K562 (cell line): ENCODE results near the gene RPTOR. TPM values are rescaled to one million over a fixed set of nuclear protein-coding genes. Genes with fewer than 3 reads are reported as not detected.

Source experiments
- ESRRB ChIP-seq: fragments of 250-450 bp; sonication (Bioruptor Pico); IDR thresholded peaks from 2 replicates; pipeline ENCODE4 v1.5.0; 2020; ENCODE audit warnings: mild to moderate bottlenecking, moderate library complexity, borderline replicate concordance
- GABPB1 ChIP-seq: sonication (generic); formaldehyde crosslinking; IDR thresholded peaks from 2 replicates; pipeline ENCODE4 v1.8.0; 2022; ENCODE audit warnings: mild to moderate bottlenecking, missing genetic modification reagents
- KAT7 ChIP-seq: sonication (generic); formaldehyde crosslinking; IDR thresholded peaks from 2 replicates; pipeline ENCODE4 v1.8.0; 2022; ENCODE audit warnings: missing genetic modification reagents, mild to moderate bottlenecking, borderline replicate concordance
- KLF13 ChIP-seq: fragments of 450-650 bp; IDR thresholded peaks from 2 replicates; pipeline ENCODE4 v1.6.1; 2016; ENCODE audit warnings: missing genetic modification characterization, low read depth, mild to moderate bottlenecking, missing compliant biosample characterization, moderate library complexity, borderline replicate concordance
- MAFF ChIP-seq: IDR thresholded peaks from 2 replicates; pipeline ENCODE4 v1.6.1; 2012; ENCODE audit warnings: low read length, improper control_type of control experiment
- NFE2 ChIP-seq: IDR thresholded peaks from 2 replicates; pipeline ENCODE4 v1.6.1; 2014; ENCODE audit warnings: antibody characterized with exemption, low read depth
- NFIX ChIP-seq: fragments of 250-450 bp; sonication (Bioruptor Pico); IDR thresholded peaks from 2 replicates; pipeline ENCODE4 v1.4.0; 2020; ENCODE audit warnings: low read depth, mild to moderate bottlenecking, moderate library complexity
- POU5F1 ChIP-seq: fragments of 150-350 bp; IDR thresholded peaks from 2 replicates; pipeline ENCODE4 v1.6.1; 2014; ENCODE audit warnings: borderline replicate concordance, low read length, low read depth, mild to moderate bottlenecking; ENCODE audit not compliant: partially characterized antibody
- SMAD1 ChIP-seq: fragments of 150-350 bp; IDR thresholded peaks from 2 replicates; pipeline ENCODE4 v1.6.1; 2014; ENCODE audit warnings: low read length, low read depth; ENCODE audit not compliant: partially characterized antibody
- SNRNP70 ChIP-seq: fragments of 200-400 bp; formaldehyde crosslinking; optimal IDR thresholded peaks from 2 replicates; pipeline ENCODE3; 2017; ENCODE audit warnings: low read depth, low read length
- TEAD1 ChIP-seq, 2 experiments: fragments of 450-650 bp in 1 of 2; sonication (generic) in 1 of 2; formaldehyde crosslinking; IDR thresholded peaks; 2 replicates each; pipeline versions ENCODE4 v1.4.0 to v1.8.0; 2020 to 2022; ENCODE audit warnings: mild to moderate bottlenecking in 2 of 2, missing genetic modification reagents in 1 of 2
- ZBTB12 ChIP-seq: fragments of 250-450 bp; sonication (Bioruptor Pico); IDR thresholded peaks from 2 replicates; pipeline ENCODE4 v1.4.0; 2020
- ZKSCAN3 ChIP-seq: fragments of 250-450 bp; sonication (Bioruptor Pico); IDR thresholded peaks from 2 replicates; pipeline ENCODE4 v1.4.0; 2020
- ZNF253 ChIP-seq: fragments of 250-450 bp; sonication (Bioruptor Pico); conservative IDR thresholded peaks from 2 replicates; pipeline ENCODE4 v1.6.1; 2021; ENCODE audit warnings: mild to moderate bottlenecking
- ZNF263 ChIP-seq: sonication (generic); formaldehyde crosslinking; IDR thresholded peaks from 2 replicates; pipeline ENCODE4 v1.8.0; 2022; ENCODE audit warnings: mild to moderate bottlenecking, missing genetic modification reagents, borderline replicate concordance
- ZNF274 ChIP-seq: IDR thresholded peaks from 2 replicates; pipeline ENCODE4 v1.6.1; 2011; ENCODE audit warnings: low read depth, mild to moderate bottlenecking, low read length, moderate library complexity, borderline replicate concordance
- ZNF41 ChIP-seq: fragments of 250-450 bp; sonication (Bioruptor Pico); conservative IDR thresholded peaks from 2 replicates; pipeline ENCODE4 v1.4.0; 2020; ENCODE audit warnings: mild to moderate bottlenecking
- ZNF431 ChIP-seq: sonication (generic); formaldehyde crosslinking; IDR thresholded peaks from 2 replicates; pipeline ENCODE4 v1.8.0; 2022; ENCODE audit warnings: mild to moderate bottlenecking, missing genetic modification reagents
- ZNF76 ChIP-seq: fragments of 250-450 bp; sonication (Bioruptor Pico); IDR thresholded peaks from 2 replicates; pipeline ENCODE4 v1.4.0; 2020; ENCODE audit warnings: mild to moderate bottlenecking, moderate library complexity, borderline replicate concordance
- polyA plus RNA-seq, 8 experiments: library from polyadenylated mRNA; depleted of rRNA in 4 of 8; stranded (reverse) in 5 of 8; unstranded in 3 of 8; fragments of >200 nt; fragmentation: Nextera tagmentation in 2 of 8; fragmentation: Illumina TruSeq in 1 of 8; extraction: Ambion mirVana in 2 of 8; extraction: Trizol in 1 of 8; gene quantifications; 2 replicates each; pipeline versions ENCODE4 v1.2.1 to v1.2.3, GENCODE V29; 2011 to 2014; ENCODE audit warnings: inconsistent platforms in 1 of 8, missing spikeins in 1 of 8
- total RNA-seq, 7 experiments: library from RNA; depleted of rRNA in 6 of 7; stranded (reverse); fragments of >200 nt in 6 of 7; fragmentation: Illumina TruSeq in 2 of 7; extraction: Trizol in 2 of 7; gene quantifications; 2 replicates each; pipeline versions ENCODE4 v1.2.1 to v1.2.3, GENCODE V29; 2011 to 2021; ENCODE audit warnings: low replicate concordance in 1 of 7
- TF ChIP-seq, protein P1 (sequence below): fragments of 450-650 bp; formaldehyde crosslinking; IDR thresholded peaks from 2 replicates; pipeline ENCODE4 v1.4.0; 2022; ENCODE audit warnings: missing genetic modification characterization
- TF ChIP-seq, protein P2 (sequence below), 2 experiments: fragments of 450-650 bp; IDR thresholded peaks; 2 replicates each; pipeline ENCODE4 v1.6.1; 2018; ENCODE audit warnings: mild to moderate bottlenecking in 2 of 2, low read depth in 1 of 2; ENCODE audit not compliant: partially characterized antibody in 2 of 2

Gene RPTOR
- total and polyA plus RNA-seq, 9 of the 15 experiments (the other 6 are each of a cell fraction or from before 2014, with no cell fraction given), result 0.24 to 54.1 (median 10.2) TPM

- TF ChIP-seq ZKSCAN3 (CRISPR knock-in tag) (no peak), GABPB1 (CRISPR knock-in tag) (peak; percentile 46; the same call in 1 of the 2 replicates), MAFF (no peak), ZNF431 (CRISPR knock-in tag) (no peak), KAT7 (CRISPR knock-in tag) (no peak), SNRNP70 (no peak), ZNF253 (CRISPR knock-in tag) (no peak), ZNF263 (CRISPR knock-in tag) (no peak; the same call in 1 of the 2 replicates), SMAD1 (no peak), ZBTB12 (CRISPR knock-in tag) (peak; percentile 19; the same call in 1 of the 2 replicates), ZNF76 (CRISPR knock-in tag) (no peak), ZNF41 (no peak), ESRRB (CRISPR knock-in tag) (no peak), POU5F1 (no peak), TEAD1 (CRISPR knock-in tag; IDR thresholded peaks at IDR 0.05) (peak in 1 of 2 experiments; percentile 89; a peak in 2 of 4 replicates), NFE2 (peak; percentile 30; the same call in 1 of the 2 replicates), NFIX (CRISPR knock-in tag) (no peak), KLF13 (tag) (no peak; the same call in 1 of the 2 replicates), ZNF274 (no peak)
- TF ChIP-seq, protein P1, sequence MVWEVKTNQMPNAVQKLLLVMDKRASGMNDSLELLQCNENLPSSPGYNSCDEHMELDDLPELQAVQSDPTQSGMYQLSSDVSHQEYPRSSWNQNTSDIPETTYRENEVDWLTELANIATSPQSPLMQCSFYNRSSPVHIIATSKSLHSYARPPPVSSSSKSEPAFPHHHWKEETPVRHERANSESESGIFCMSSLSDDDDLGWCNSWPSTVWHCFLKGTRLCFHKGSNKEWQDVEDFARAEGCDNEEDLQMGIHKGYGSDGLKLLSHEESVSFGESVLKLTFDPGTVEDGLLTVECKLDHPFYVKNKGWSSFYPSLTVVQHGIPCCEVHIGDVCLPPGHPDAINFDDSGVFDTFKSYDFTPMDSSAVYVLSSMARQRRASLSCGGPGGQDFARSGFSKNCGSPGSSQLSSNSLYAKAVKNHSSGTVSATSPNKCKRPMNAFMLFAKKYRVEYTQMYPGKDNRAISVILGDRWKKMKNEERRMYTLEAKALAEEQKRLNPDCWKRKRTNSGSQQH (CRISPR knock-in tag), result no peak
- TF ChIP-seq, protein P2, sequence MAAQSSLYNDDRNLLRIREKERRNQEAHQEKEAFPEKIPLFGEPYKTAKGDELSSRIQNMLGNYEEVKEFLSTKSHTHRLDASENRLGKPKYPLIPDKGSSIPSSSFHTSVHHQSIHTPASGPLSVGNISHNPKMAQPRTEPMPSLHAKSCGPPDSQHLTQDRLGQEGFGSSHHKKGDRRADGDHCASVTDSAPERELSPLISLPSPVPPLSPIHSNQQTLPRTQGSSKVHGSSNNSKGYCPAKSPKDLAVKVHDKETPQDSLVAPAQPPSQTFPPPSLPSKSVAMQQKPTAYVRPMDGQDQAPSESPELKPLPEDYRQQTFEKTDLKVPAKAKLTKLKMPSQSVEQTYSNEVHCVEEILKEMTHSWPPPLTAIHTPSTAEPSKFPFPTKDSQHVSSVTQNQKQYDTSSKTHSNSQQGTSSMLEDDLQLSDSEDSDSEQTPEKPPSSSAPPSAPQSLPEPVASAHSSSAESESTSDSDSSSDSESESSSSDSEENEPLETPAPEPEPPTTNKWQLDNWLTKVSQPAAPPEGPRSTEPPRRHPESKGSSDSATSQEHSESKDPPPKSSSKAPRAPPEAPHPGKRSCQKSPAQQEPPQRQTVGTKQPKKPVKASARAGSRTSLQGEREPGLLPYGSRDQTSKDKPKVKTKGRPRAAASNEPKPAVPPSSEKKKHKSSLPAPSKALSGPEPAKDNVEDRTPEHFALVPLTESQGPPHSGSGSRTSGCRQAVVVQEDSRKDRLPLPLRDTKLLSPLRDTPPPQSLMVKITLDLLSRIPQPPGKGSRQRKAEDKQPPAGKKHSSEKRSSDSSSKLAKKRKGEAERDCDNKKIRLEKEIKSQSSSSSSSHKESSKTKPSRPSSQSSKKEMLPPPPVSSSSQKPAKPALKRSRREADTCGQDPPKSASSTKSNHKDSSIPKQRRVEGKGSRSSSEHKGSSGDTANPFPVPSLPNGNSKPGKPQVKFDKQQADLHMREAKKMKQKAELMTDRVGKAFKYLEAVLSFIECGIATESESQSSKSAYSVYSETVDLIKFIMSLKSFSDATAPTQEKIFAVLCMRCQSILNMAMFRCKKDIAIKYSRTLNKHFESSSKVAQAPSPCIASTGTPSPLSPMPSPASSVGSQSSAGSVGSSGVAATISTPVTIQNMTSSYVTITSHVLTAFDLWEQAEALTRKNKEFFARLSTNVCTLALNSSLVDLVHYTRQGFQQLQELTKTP (IDR thresholded peaks at IDR 0.05; ENCODE audit: low read depth in 1 of 2, partially characterized antibody in 2 of 2), result no peak
Measured at GRCh38 chr17:80575057-80575875, 30.6 kb downstream of the RPTOR start (continued).
